Lung (tissue), 12 donors: Measurements from ENCODE around the gene SEC61G. TPM values are rescaled to one million over a fixed set of nuclear protein-coding genes. Genes with fewer than 3 reads are reported as not detected.

Experiments
- ATAC-seq: fragments of 200-7000 bp; cut with Tn5 transposase; one replicate; pipeline ENCODE4 v1.9.1; 2020; ENCODE audit warnings: moderate number of reproducible peaks; ENCODE audit not compliant: insufficient read depth, low FRiP score
- DNase-seq, 3 donors: peaks; one replicate each; pipeline ENCODE4 v3.0.0-alpha.2; 2013 to 2017
- H3K27ac ChIP-seq, 2 donors: one replicate each; pipeline ENCODE4 v1.5.1; 2013; ENCODE audit warnings: mild to moderate bottlenecking in 2 of 2, moderate library complexity in 2 of 2, control low read depth in 1 of 2, inconsistent platforms in 1 of 2, low read depth in 1 of 2, low read length in 1 of 2
- H3K27me3 ChIP-seq, 3 donors: one replicate each; pipeline ENCODE4 v1.5.1; 2013; ENCODE audit warnings: low read length in 2 of 3; ENCODE audit not compliant: control insufficient read depth in 3 of 3, insufficient read depth in 3 of 3
- H3K36me3 ChIP-seq, 4 donors: one replicate each; pipeline ENCODE4 v1.5.1; 2013; ENCODE audit warnings: low read length in 4 of 4, mild to moderate bottlenecking in 1 of 4, moderate library complexity in 1 of 4; ENCODE audit not compliant: control insufficient read depth in 4 of 4, insufficient read depth in 4 of 4
- H3K4me1 ChIP-seq, 5 donors: one replicate each; pipeline ENCODE4 v1.5.1; 2013; ENCODE audit warnings: low read length in 5 of 5, mild to moderate bottlenecking in 2 of 5, moderate library complexity in 1 of 5; ENCODE audit not compliant: control insufficient read depth in 5 of 5, insufficient read depth in 5 of 5
- H3K4me3 ChIP-seq: one replicate; pipeline ENCODE4 v1.5.1; 2013; ENCODE audit warnings: mild to moderate bottlenecking, control low read depth, moderate library complexity
- H3K9ac ChIP-seq, 2 donors: one replicate each; pipeline ENCODE4 v1.5.1; 2013; ENCODE audit warnings: low read length in 2 of 2, control low read depth in 1 of 2; ENCODE audit not compliant: insufficient read depth in 1 of 2
- H3K9me3 ChIP-seq, 4 donors: one replicate each; pipeline ENCODE4 v1.5.1; 2013; ENCODE audit warnings: low read length in 3 of 4, mild to moderate bottlenecking in 1 of 4, moderate library complexity in 1 of 4; ENCODE audit not compliant: control insufficient read depth in 4 of 4, insufficient read depth in 3 of 4
- CTCF ChIP-seq: IDR thresholded peaks from 2 replicates; pipeline ENCODE4 v1.5.1; 2012; ENCODE audit warnings: mild to moderate bottlenecking; ENCODE audit errors: control extremely low read depth, extremely low read depth
- WGBS, 2 donors: extraction: QIAGEN DNeasy Blood & Tissue Kit; methylation state at CpG; one replicate each; pipeline ENCODE4 v1.1.7; 2013; 5-methylcytosine and 5-hydroxymethylcytosine counted together
- polyA plus RNA-seq, 2 donors: library from polyadenylated mRNA; stranded (reverse); fragments of 200-250 nt; gene quantifications; one replicate each; pipeline ENCODE4 v1.2.1, GENCODE V29; 2013
- total RNA-seq, 2 donors: library from RNA; depleted of rRNA in 1 of 2; stranded (reverse); fragments of >200 nt in 1 of 2; gene quantifications; one replicate each; pipeline ENCODE4 v1.2.1, GENCODE V29; 2014 to 2021
- donor health status: control.
- donor health status: control.
- donor health status: Bipolar disorder and iron deficiency.
- donor health status: healthy.
- donor health status: DM: yes; HTN: yes; CAD: no.

Gene SEC61G
- total and polyA plus RNA-seq, 4 donors: 71.9 to 452 (median 230) TPM

- no peak for TF ChIP-seq CTCF
- DNase-seq (no peak), ATAC-seq (no peak)
- Histone ChIP-seq H3K4me3 (no peak overlapping the region), H3K27ac (no peak overlapping the region), H3K4me1 (peaks cover 0 to 16% (median 13%) of the 10 kb centered on the region in 5 donors), H3K9ac (no peak overlapping the region), H3K36me3 (no peaks in the 10 kb centered on the region), H3K27me3 (no peaks in the 10 kb centered on the region), H3K9me3 (peaks cover 0 to 4% (median 0%) of the 10 kb centered on the region in 4 donors)
- WGBS, 2 donors: 71 to 81% methylated on average over 10 to 11 of the region's 11 CpGs
Observed at GRCh38 chr7:54792383-54792782, 33.4 kb upstream of the SEC61G start.

- ATAC-seq (peak; percentile 39), DNase-seq (peak; percentile 58 to 91 (median 87))
Observed at GRCh38 chr7:54788664-54789063, 29.7 kb upstream of the SEC61G start.

GRCh38 chr7:54785261-54785660 lies 26.2 kb upstream of the SEC61G start:
- H3K27ac ChIP-seq: no peak overlapping the region
- H3K9ac ChIP-seq: no peak overlapping the region
- ATAC-seq (no peak), DNase-seq (no peak)
- H3K36me3 ChIP-seq: no peaks in the 10 kb centered on the region
- 62 to 77% methylated on average over 8 of the region's 8 CpGs for WGBS, 2 donors
- H3K9me3 ChIP-seq: no peaks in the 10 kb centered on the region
- H3K4me3 ChIP-seq: no peak overlapping the region
- no peak for TF ChIP-seq CTCF
- H3K27me3 ChIP-seq: no peaks in the 10 kb centered on the region
- H3K4me1 ChIP-seq: peaks cover 0 to 6% (median 2%) of the 10 kb centered on the region in 5 donors

More at GRCh38 chr7:54788664-54789063, 29.7 kb upstream of the SEC61G start:
- H3K9me3 ChIP-seq: peaks cover 0 to 4% (median 0%) of the 10 kb centered on the region in 4 donors
- whole genome bisulfite sequencing, 2 donors: 7 to 9% methylated on average over 9 of the region's 9 CpGs
- H3K27ac ChIP-seq: no peak overlapping the region
- no peaks in the 10 kb centered on the region for H3K36me3 ChIP-seq
- H3K4me3 ChIP-seq: no peak overlapping the region
- H3K9ac ChIP-seq: no peak overlapping the region
- peak; percentile 50 for TF ChIP-seq CTCF
- no peaks in the 10 kb centered on the region for H3K27me3 ChIP-seq
- peaks cover 0 to 6% (median 2%) of the 10 kb centered on the region in 5 donors for H3K4me1 ChIP-seq

- DNase-seq (no peak), ATAC-seq (no peak)
- WGBS, 2 donors: 71 to 95% methylated on average over 4 of the region's 4 CpGs
- H3K4me3 ChIP-seq: no peak overlapping the region
- H3K9me3 ChIP-seq: no peaks in the 10 kb centered on the region
- H3K4me1 ChIP-seq: peaks cover 0 to 6% (median 2%) of the 10 kb centered on the region in 5 donors
- no peak overlapping the region for H3K27ac ChIP-seq
- no peak for TF ChIP-seq CTCF
- no peaks in the 10 kb centered on the region for H3K36me3 ChIP-seq
- no peaks in the 10 kb centered on the region for H3K27me3 ChIP-seq
- no peak overlapping the region for H3K9ac ChIP-seq
Observed at GRCh38 chr7:54783952-54784351, 24.9 kb upstream of the SEC61G start.
